HEK293T (cell line): Measurements from ENCODE around the gene TP53INP2.

ENCODE experiments used
- BHLHE40 ChIP-seq: fragments of 450-650 bp; IDR thresholded peaks from 2 replicates; pipeline ENCODE4 v1.6.1; 2016; ENCODE audit warnings: mild to moderate bottlenecking, moderate library complexity, borderline replicate concordance
- CTBP1 ChIP-seq: fragments of 450-650 bp; IDR thresholded peaks from 2 replicates; pipeline ENCODE4 v1.6.1; 2016; ENCODE audit warnings: borderline replicate concordance
- ELF4 ChIP-seq: fragments of 450-650 bp; IDR thresholded peaks from 2 replicates; pipeline ENCODE4 v1.6.1; 2017; ENCODE audit warnings: antibody characterized with exemption
- FOXA1 ChIP-seq: fragments of 450-650 bp; IDR thresholded peaks from 2 replicates; pipeline ENCODE4 v1.6.1; 2016; ENCODE audit warnings: mild to moderate bottlenecking
- HDGF ChIP-seq: fragments of 450-650 bp; IDR thresholded peaks from 2 replicates; pipeline ENCODE4 v1.6.1; 2017; ENCODE audit warnings: antibody characterized with exemption, borderline replicate concordance
- LEF1 ChIP-seq: fragments of 450-650 bp; IDR thresholded peaks from 2 replicates; pipeline ENCODE4 v1.6.1; 2017; ENCODE audit warnings: mild to moderate bottlenecking, borderline replicate concordance
- SP1 ChIP-seq: fragments of 450-650 bp; IDR thresholded peaks from 2 replicates; pipeline ENCODE4 v1.6.1; 2017
- SUZ12 ChIP-seq: fragments of 450-650 bp; IDR thresholded peaks from 2 replicates; pipeline ENCODE4 v1.6.1; 2016; ENCODE audit warnings: mild to moderate bottlenecking

DNA sequence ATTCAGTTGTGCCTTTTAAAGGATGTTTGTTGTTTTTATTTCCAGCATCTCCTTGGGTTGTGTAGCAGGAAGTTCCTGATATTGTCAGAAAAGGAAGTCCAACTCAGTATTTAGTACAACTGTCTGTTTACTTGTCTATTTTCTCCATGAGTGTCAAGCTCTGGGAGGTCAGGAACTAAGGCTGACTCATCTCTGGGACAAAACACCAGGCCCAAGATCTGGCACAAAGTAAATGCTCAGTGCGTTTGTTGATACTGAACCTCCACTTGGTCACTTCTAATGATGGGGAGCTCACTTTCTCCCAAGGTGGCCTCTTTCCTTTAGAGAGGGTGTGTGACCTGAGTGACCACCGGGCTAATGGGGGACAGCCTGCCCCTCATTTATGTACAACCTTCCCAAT, 14.7 kb upstream of the TP53INP2 start:
- TF ChIP-seq FOXA1 (no peak), BHLHE40 (no peak), LEF1 (no peak), CTBP1 (no peak), SUZ12 (no peak), ELF4 (no peak), HDGF (no peak), SP1 (no peak)
